Astrocyte of the spinal cord (primary cell): ENCODE data around the gene GNL3L.
"Not testable (repeated sequence)": the region's sequence is repeated elsewhere in the genome, so short reads cannot be mapped to it uniquely, and the experiment has no call there.

ENCODE experiments used
- DNase-seq: peaks from one replicate; pipeline ENCODE4 v3.0.0; 2011; ENCODE audit warnings: low read depth, low spot score
- H3K4me3 ChIP-seq: 2 replicates; pipeline ENCODE4 v1.5.1; 2011; ENCODE audit warnings: low read depth, mild to moderate bottlenecking, low read length, moderate library complexity
- CTCF ChIP-seq: IDR thresholded peaks from 2 replicates; pipeline ENCODE4 v1.5.1; 2012; ENCODE audit warnings: low read depth, mild to moderate bottlenecking, low read length, inconsistent platforms
- in situ Hi-C: cut with HindIII; loops from 2 replicates; pipeline ENCODE4 v1.10.0; 2017; ENCODE audit warnings: low sequenced_read_pairs

The GNL3L gene

DNA sequence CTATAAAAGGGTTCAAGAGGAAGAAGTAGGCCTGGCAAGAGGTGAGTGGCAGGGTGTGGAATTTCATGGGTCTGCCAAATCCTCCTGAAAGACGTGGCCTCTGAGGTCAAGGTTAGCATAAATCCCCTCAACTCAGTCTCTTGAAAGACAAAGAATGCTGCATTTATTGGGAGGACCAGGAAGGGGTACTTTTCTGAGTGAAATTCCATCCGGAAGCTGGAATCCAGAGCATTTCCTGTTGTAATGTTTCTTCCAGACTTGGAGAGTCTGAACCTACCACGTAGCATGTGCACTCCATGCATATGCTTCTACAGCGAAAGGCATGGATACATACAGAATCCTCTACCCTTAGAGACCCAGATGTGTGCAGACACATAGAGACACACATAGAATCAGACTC, 20.6 kb upstream of the GNL3L start:
- DNase-seq: no peak
- in situ Hi-C loops: no loop called here
- no peak for TF ChIP-seq CTCF
- H3K4me3 ChIP-seq: no peak overlapping the region

DNA sequence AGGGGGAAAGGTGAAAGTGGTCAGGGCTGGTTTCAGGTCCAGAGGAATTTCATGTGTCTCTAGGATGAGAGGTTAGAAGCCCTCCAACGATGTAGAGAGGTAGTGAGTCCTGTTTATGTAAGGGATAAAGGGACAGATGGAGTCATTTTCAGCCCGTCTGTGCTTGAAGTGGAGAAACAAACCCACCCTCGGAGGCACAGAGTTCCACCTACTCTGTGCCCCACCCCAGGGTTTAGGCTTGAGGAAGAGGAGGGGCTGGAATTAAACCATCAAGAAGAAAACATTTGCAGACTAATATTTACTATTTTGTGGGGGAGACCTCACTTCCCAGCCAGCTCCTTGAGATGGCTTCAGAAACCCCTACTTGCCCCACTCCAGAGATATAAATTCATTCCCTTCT, 868 bp upstream of the GNL3L start:
- in situ Hi-C loops: no loop called here

GRCh38 chrX:54530357-54530900, 410 bp downstream of the GNL3L start:
- H3K4me3 ChIP-seq: peak overlapping the region; percentile 84
- DNase-seq: no peak
- TF ChIP-seq CTCF: no peak
- in situ Hi-C loops: no loop called here

More for the DNA sequence above, 868 bp upstream of the GNL3L start:
- no peak for TF ChIP-seq CTCF
- no peak for DNase-seq
- no peak overlapping the region for H3K4me3 ChIP-seq

DNA sequence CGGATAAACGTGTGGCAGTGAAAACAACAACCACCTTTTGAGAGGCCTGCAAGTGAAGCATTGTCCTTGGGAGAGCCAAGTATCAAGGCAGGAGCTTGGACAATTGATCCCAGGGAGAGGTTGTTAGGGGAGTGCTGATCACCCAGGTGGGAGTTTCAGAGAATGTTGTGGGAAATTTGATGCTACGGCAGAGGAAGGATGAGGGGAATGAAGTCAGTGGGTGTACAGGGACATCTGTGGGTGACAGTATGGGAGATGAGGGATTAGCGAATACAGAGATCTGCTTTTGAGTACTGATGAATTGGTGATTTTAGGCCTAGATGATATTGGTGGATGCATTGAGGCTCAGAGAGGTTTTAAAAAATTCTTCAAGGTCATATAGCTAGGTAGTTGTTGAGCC, 4.3 kb downstream of the GNL3L start:
- TF ChIP-seq CTCF: no peak
- no peak for DNase-seq
- in situ Hi-C loops: no loop called here
- no peak overlapping the region for H3K4me3 ChIP-seq

- H3K4me3 ChIP-seq: no peak overlapping the region
- TF ChIP-seq CTCF: peak; percentile 17
- in situ Hi-C loops: no loop called here
- DNase-seq: peak; percentile 55
Observed at GRCh38 chrX:54540289-54540688, 10.3 kb downstream of the GNL3L start.

- DNase-seq, in situ Hi-C loops, H3K4me3 ChIP-seq: not testable (repeated sequence)
Observed at GRCh38 chrX:54542239-54542638, 12.2 kb downstream of the GNL3L start.

DNA sequence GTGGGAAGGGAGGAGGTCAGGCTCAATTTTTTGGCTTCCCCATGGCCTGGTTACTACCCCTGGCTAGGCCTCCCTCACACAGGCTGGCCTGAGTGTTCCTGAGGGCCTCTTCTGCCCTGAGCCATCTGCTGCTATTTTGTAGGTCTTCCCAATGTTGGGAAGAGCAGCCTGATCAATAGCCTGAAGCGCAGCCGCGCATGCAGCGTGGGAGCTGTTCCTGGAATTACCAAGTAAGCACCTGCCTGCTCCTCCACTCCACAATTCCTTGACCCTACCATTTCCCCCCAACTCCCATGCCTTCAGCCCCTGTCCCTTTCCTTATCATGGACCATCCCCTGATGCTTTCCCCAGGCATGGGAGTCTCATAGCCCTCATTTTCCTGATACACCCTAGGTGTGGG, 20.8 kb downstream of the GNL3L start:
- H3K4me3 ChIP-seq: no peak overlapping the region
- TF ChIP-seq CTCF: no peak
- DNase-seq: no peak
- in situ Hi-C loops: no loop called here
